Endothelial cell of umbilical vein (primary cell): ENCODE data around the gene NOP10. TPM values are rescaled to one million over a fixed set of nuclear protein-coding genes. Genes with fewer than 3 reads are reported as not detected.

ENCODE experiments used
- BruUV-seq: library from RNA; stranded (reverse); fragments of 400-500 nt; replicated peaks from 2 replicates; lab custom pipeline; 2021; lab: Mats Ljungman, UMichigan
- CTCF ChIA-PET: fragments of 300-600, 350-600 bp; sonication (Branson Sonifier 250); formaldehyde crosslinking; loops from one replicate; lab custom pipeline; 2021; ENCODE audit warnings: antibody characterized with exemption, inconsistent platforms; lab: Charles Lee
- POLR2A ChIA-PET: fragments of 300-600, 350-600 bp; sonication (Branson Sonifier 250); formaldehyde crosslinking; loops from one replicate; lab custom pipeline; 2021; ENCODE audit warnings: antibody characterized with exemption, inconsistent platforms; lab: Charles Lee
- DNase-seq: peaks from one replicate; pipeline ENCODE4 v3.0.0-alpha.2; 2011; ENCODE audit warnings: low read depth, low spot score
- FAIRE-seq: peaks from 2 replicates; lab custom pipeline; 2011; peaks lifted over from hg19 to GRCh38; lab: Jason Lieb, UNC
- H2AFZ ChIP-seq: 2 replicates; pipeline ENCODE4 v1.6.0; 2012; ENCODE audit warnings: low read depth, low read length, control low read depth, inconsistent platforms
- H3K27ac ChIP-seq: 2 replicates; pipeline ENCODE4 v1.5.1; 2011; ENCODE audit warnings: low read depth, mild to moderate bottlenecking, control low read depth, low read length, moderate library complexity; ENCODE audit not compliant: insufficient read depth
- H3K27me3 ChIP-seq, 2 experiments: 2 replicates each; pipeline versions ENCODE4 v1.6.0 to v1.6.1; 2011; ENCODE audit warnings: low read length in 2 of 2, mixed read lengths in 1 of 2; ENCODE audit not compliant: control insufficient read depth in 2 of 2, insufficient read depth in 2 of 2
- H3K36me3 ChIP-seq, 2 experiments: 2 replicates in 1 of 2; 3 replicates in 1 of 2; pipeline ENCODE4 v1.5.1; 2011; ENCODE audit warnings: low read length in 2 of 2, mild to moderate bottlenecking in 1 of 2, moderate library complexity in 1 of 2; ENCODE audit not compliant: control insufficient read depth in 2 of 2, insufficient read depth in 2 of 2; ENCODE audit errors: extremely low read depth in 1 of 2
- H3K4me1 ChIP-seq: 3 replicates; pipeline ENCODE4 v1.5.1; 2011; ENCODE audit warnings: mild to moderate bottlenecking, low read length; ENCODE audit not compliant: control insufficient read depth, insufficient read depth; ENCODE audit errors: extremely low read depth
- H3K4me2 ChIP-seq: 2 replicates; pipeline ENCODE4 v1.6.1; 2011; ENCODE audit warnings: low read length, control low read depth, mixed read lengths; ENCODE audit not compliant: insufficient read depth
- H3K4me3 ChIP-seq, 3 experiments: fragments of 200-600 bp in 1 of 3; sonication (generic), shearing (Covaris generic) in 1 of 3; replicated peaks in 1 of 3; 2 replicates each; pipeline ENCODE4 v1.5.1; 2011 to 2016; ENCODE audit warnings: control low read depth in 3 of 3, low read length in 3 of 3, mild to moderate bottlenecking in 2 of 3, inconsistent platforms in 1 of 3, low read depth in 1 of 3, moderate library complexity in 1 of 3; ENCODE audit not compliant: insufficient read depth in 1 of 3
- H3K79me2 ChIP-seq: 2 replicates; pipeline ENCODE4 v1.6.0; 2012; ENCODE audit warnings: low read length, inconsistent platforms; ENCODE audit not compliant: control insufficient read depth, insufficient read depth
- H3K9ac ChIP-seq: replicated peaks from 2 replicates; pipeline ENCODE3; 2011; ENCODE audit warnings: low read length, control low read depth; ENCODE audit not compliant: insufficient read depth; ENCODE audit errors: extremely low read depth
- H3K9me1 ChIP-seq: replicated peaks from 3 replicates; pipeline ENCODE4 v1.6.0; 2011; ENCODE audit warnings: mild to moderate bottlenecking, low read length; ENCODE audit not compliant: control insufficient read depth, insufficient read depth; ENCODE audit errors: extremely low read depth
- H3K9me3 ChIP-seq: replicated peaks from 2 replicates; pipeline ENCODE4 v1.5.1; 2012; ENCODE audit warnings: low read length, inconsistent platforms; ENCODE audit not compliant: control insufficient read depth, insufficient read depth
- H4K20me1 ChIP-seq: replicated peaks from 2 replicates; pipeline ENCODE3; 2011; ENCODE audit warnings: mild to moderate bottlenecking, low read length; ENCODE audit not compliant: control insufficient read depth, insufficient read depth; ENCODE audit errors: extremely low read depth
- EZH2 ChIP-seq: IDR thresholded peaks from 2 replicates; pipeline ENCODE4 v1.6.1; 2012; ENCODE audit warnings: borderline replicate concordance, low read depth, mild to moderate bottlenecking, moderate library complexity, low read length, inconsistent platforms; ENCODE audit not compliant: severe bottlenecking
- FOS ChIP-seq: IDR thresholded peaks from 2 replicates; pipeline ENCODE4 v1.6.1; 2011; ENCODE audit warnings: mild to moderate bottlenecking, low read length, moderate library complexity, borderline replicate concordance; ENCODE audit not compliant: insufficient read depth
- GATA2 ChIP-seq: IDR thresholded peaks from 2 replicates; pipeline ENCODE4 v1.7.0; 2011; ENCODE audit warnings: low read depth, mild to moderate bottlenecking, moderate library complexity, mixed read lengths, low read length; ENCODE audit not compliant: insufficient read length, insufficient read depth
- JUN ChIP-seq: IDR thresholded peaks from 2 replicates; pipeline ENCODE4 v1.6.1; 2011; ENCODE audit warnings: borderline replicate concordance, low read depth; ENCODE audit not compliant: insufficient read length, insufficient read depth
- MYC ChIP-seq: IDR thresholded peaks from one replicate; pipeline ENCODE4 v1.6.1; 2011; ENCODE audit warnings: mild to moderate bottlenecking, low read depth, low read length
- POLR2A ChIP-seq: IDR thresholded peaks from 2 replicates; pipeline ENCODE4 v1.6.1; 2012; ENCODE audit warnings: low read depth, mild to moderate bottlenecking, control low read depth, low read length
- POLR2AphosphoS5 ChIP-seq: IDR thresholded peaks from 2 replicates; pipeline ENCODE4 v1.6.1; 2012; ENCODE audit warnings: low read depth, mild to moderate bottlenecking, control low read depth, low read length, moderate library complexity; ENCODE audit not compliant: insufficient read depth
- dilution Hi-C: fragments of 300-500 bp; cut with MboI; formaldehyde crosslinking; loops from one replicate; pipeline ENCODE4 v1.15.0; 2019; ENCODE audit warnings: low sequenced_read_pairs; ENCODE audit not compliant: extremely low pct_ligation_motif_present
- intact Hi-C: fragments of 100-400 bp; cut with micrococcal nuclease; formaldehyde crosslinking; loops from one replicate; pipeline ENCODE4 v1.10.0; 2022
- polyA plus RNA-seq, 4 experiments: library from polyadenylated mRNA; depleted of rRNA in 3 of 4; stranded (reverse) in 3 of 4; unstranded in 1 of 4; fragments of >200 nt; gene quantifications; 2 replicates each; pipeline versions ENCODE4 v1.2.1 to v1.2.3, GENCODE V29; 2011 to 2012; ENCODE audit warnings: missing spikeins in 1 of 4
- total RNA-seq: library from RNA; stranded (reverse); gene quantifications from 2 replicates; pipeline ENCODE4 v1.2.3, GENCODE V29; 2021
- TF ChIP-seq, protein P1 (sequence below): IDR thresholded peaks from 2 replicates; pipeline ENCODE4 v1.6.1; 2011; ENCODE audit not compliant: insufficient read depth, insufficient read length
- TF ChIP-seq, protein P2 (sequence below), 2 donors: IDR thresholded peaks; 1 replicate in 1 of 2; 2 replicates in 1 of 2; pipeline ENCODE4 v1.5.1; 2011; ENCODE audit warnings: low read length in 2 of 2, mild to moderate bottlenecking in 2 of 2, moderate library complexity in 2 of 2, control low read depth in 1 of 2, inconsistent platforms in 1 of 2, low read depth in 1 of 2; ENCODE audit not compliant: insufficient read depth in 1 of 2; ENCODE audit errors: extremely low read depth in 1 of 2

The NOP10 gene
- total and polyA plus RNA-seq, 2 donors (not counting 3 experiments of a cell fraction or from before 2014, with no cell fraction given), result 225 to 710 TPM

DNA sequence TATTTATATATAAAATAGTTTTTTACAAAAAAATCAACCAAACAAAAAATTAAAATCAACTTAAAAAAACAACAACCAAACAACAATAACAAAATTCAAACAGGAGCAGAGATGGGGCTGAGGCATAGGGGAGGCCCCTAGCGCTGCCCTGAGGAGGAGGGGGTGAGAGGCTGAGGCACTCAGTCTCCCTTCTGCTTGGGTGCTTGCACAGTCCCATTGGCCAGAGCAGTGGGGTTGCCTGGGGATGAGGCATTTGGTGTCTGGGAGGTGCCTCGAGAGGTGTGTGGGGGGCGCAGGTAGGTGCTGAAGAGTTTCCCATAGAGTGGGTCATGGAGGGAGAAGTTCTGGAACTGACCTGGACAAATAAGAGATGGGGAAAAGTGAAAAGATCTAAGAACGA is 16.0 kb upstream of the NOP10 start:
- ChIA-PET POLR2A (no interaction called here), CTCF (interaction anchor here (0.9 to 1.3 kb wide), 5 partner anchors 9 to 249 kb away, joined by 3 to 17 read pairs (median 4); partner anchors contain the start of gene LPCAT4)
- Histone ChIP-seq H3K9me3 (no peaks in the 10 kb centered on the region), H3K4me3 (no peak overlapping the region), H3K9me1 (no peaks in the 10 kb centered on the region), H3K4me2 (no peak overlapping the region), H3K36me3 (peaks cover 6 to 15% of the 10 kb centered on the region in 2 experiments), H2AFZ (no peak overlapping the region), H4K20me1 (no peaks in the 10 kb centered on the region), H3K27ac (no peak overlapping the region), H3K9ac (no peak overlapping the region), H3K4me1 (peaks cover 6% of the 10 kb centered on the region), H3K79me2 (no peaks in the 10 kb centered on the region), H3K27me3 (no peaks in the 10 kb centered on the region)
- TF ChIP-seq, protein P1, sequence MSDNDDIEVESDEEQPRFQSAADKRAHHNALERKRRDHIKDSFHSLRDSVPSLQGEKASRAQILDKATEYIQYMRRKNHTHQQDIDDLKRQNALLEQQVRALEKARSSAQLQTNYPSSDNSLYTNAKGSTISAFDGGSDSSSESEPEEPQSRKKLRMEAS, result no peak
- TF ChIP-seq POLR2AphosphoS5 (no peak), MYC (no peak), EZH2 (no peak), POLR2A (no peak), GATA2 (no peak), JUN (no peak), FOS (no peak)
- TF ChIP-seq, protein P2, sequence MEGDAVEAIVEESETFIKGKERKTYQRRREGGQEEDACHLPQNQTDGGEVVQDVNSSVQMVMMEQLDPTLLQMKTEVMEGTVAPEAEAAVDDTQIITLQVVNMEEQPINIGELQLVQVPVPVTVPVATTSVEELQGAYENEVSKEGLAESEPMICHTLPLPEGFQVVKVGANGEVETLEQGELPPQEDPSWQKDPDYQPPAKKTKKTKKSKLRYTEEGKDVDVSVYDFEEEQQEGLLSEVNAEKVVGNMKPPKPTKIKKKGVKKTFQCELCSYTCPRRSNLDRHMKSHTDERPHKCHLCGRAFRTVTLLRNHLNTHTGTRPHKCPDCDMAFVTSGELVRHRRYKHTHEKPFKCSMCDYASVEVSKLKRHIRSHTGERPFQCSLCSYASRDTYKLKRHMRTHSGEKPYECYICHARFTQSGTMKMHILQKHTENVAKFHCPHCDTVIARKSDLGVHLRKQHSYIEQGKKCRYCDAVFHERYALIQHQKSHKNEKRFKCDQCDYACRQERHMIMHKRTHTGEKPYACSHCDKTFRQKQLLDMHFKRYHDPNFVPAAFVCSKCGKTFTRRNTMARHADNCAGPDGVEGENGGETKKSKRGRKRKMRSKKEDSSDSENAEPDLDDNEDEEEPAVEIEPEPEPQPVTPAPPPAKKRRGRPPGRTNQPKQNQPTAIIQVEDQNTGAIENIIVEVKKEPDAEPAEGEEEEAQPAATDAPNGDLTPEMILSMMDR (IDR thresholded peaks at IDR 0.05; ENCODE audit: extremely low read depth in 1 of 2, insufficient read depth in 1 of 2, low read depth in 1 of 2, low read length in 2 of 2), result no peak
- intact Hi-C loops, result no loop called here
- TSS peak; percentile 15 for BruUV-seq
- DNase-seq (no peak), FAIRE-seq (no peak)
- dilution Hi-C loops, result no loop called here
